Small intestine (tissue), 7 donors: ENCODE results near the gene SURF6. TPM values are rescaled to one million over a fixed set of nuclear protein-coding genes. Genes with fewer than 3 reads are reported as not detected.

Experiments used
- DNase-seq, 2 donors: peaks; one replicate each; pipeline versions ENCODE4 v3.0.0 to v3.0.0-alpha.2; 2013
- FAIRE-seq: peaks from 2 replicates; lab custom pipeline; 2012; peaks lifted over from hg19 to GRCh38; lab: Jason Lieb, UNC
- H3K27ac ChIP-seq, 3 donors: one replicate each; pipeline ENCODE4 v1.5.1; 2013; ENCODE audit warnings: low read length in 2 of 3, mild to moderate bottlenecking in 2 of 3, control low read depth in 1 of 3, inconsistent platforms in 1 of 3, low read depth in 1 of 3, moderate library complexity in 1 of 3
- H3K27me3 ChIP-seq, 3 donors: one replicate each; pipeline ENCODE4 v1.6.1; 2013; ENCODE audit warnings: low read length in 3 of 3, inconsistent platforms in 1 of 3; ENCODE audit not compliant: control insufficient read depth in 3 of 3, insufficient read depth in 3 of 3
- H3K36me3 ChIP-seq, 3 donors: one replicate each; pipeline ENCODE4 v1.6.1; 2013; ENCODE audit warnings: low read length in 3 of 3, inconsistent platforms in 1 of 3, low read depth in 1 of 3, mild to moderate bottlenecking in 1 of 3, moderate library complexity in 1 of 3; ENCODE audit not compliant: control insufficient read depth in 3 of 3, insufficient read depth in 2 of 3
- H3K4me1 ChIP-seq, 3 donors: one replicate each; pipeline ENCODE4 v1.6.1; 2013; ENCODE audit warnings: low read length in 2 of 3, inconsistent platforms in 1 of 3, low read depth in 1 of 3, mild to moderate bottlenecking in 1 of 3, moderate library complexity in 1 of 3; ENCODE audit not compliant: control insufficient read depth in 3 of 3, insufficient read depth in 2 of 3
- H3K4me3 ChIP-seq, 3 donors: one replicate each; pipeline ENCODE4 v1.5.1; 2013; ENCODE audit warnings: low read length in 3 of 3, control low read depth in 1 of 3, inconsistent platforms in 1 of 3, low read depth in 1 of 3, mild to moderate bottlenecking in 1 of 3, moderate library complexity in 1 of 3
- H3K9me3 ChIP-seq, 2 donors: one replicate each; pipeline ENCODE4 v1.6.1; 2013; ENCODE audit warnings: low read depth in 1 of 2, low read length in 1 of 2; ENCODE audit not compliant: control insufficient read depth in 2 of 2, insufficient read depth in 1 of 2
- WGBS, 3 donors: extraction: QIAGEN DNeasy Blood & Tissue Kit; methylation state at CpG; one replicate each; pipeline ENCODE4 v1.1.7; 2013; 5-methylcytosine and 5-hydroxymethylcytosine counted together
- polyA plus RNA-seq, 4 donors: library from polyadenylated mRNA; stranded (reverse) in 3 of 4; unstranded in 1 of 4; fragments of 200-250 nt in 3 of 4; fragments of 120-200 nt in 1 of 4; gene quantifications; one replicate each; pipeline versions ENCODE4 v1.2.1 to v1.2.3, GENCODE V29; 2013
- donor health status: healthy with polysubstance abuse.
- donor health status: control.
- donor health status: control.
- donor health status: Bipolar disorder and iron deficiency.
- donor health status: healthy.

Gene SURF6
- polyA plus RNA-seq, 4 donors = 23.2 to 48.0 (median 37.0) TPM

- DNase-seq = peak; percentile 43 to 96
- peaks cover 0 to 6% (median 4%) of the 10 kb centered on the region in 3 donors for H3K27me3 ChIP-seq
- FAIRE-seq = no peak
Measured at GRCh38 chr9:133280392-133280791, 55.6 kb downstream of the SURF6 start.

More at GRCh38 chr9:133280392-133280791, 55.6 kb downstream of the SURF6 start:
- Histone ChIP-seq H3K4me3 (no peak overlapping the region), H3K27ac (peak overlapping the region in 2 of 3 donors; percentile 22 to 74), H3K36me3 (no peaks in the 10 kb centered on the region), H3K9me3 (peaks cover 0 to 15% of the 10 kb centered on the region in 2 donors), H3K4me1 (peaks cover 5 to 11% (median 8%) of the 10 kb centered on the region in 3 donors)
- WGBS, 3 donors = 15 to 55% (median 30%) methylated on average over 5 of the region's 5 CpGs

Other genes starting within 250 kb of the SURF6 start
- 10 to 100 TPM; 33.0 to 49.0 (median 35.7) TPM for gene RALGDS, start 214.9 kb downstream of the SURF6 start, polyA plus RNA-seq
- 10 to 100 TPM in 1 of 4 donors, 1 to 10 TPM in 2, under 1 TPM in 1; 0.45 to 15.4 (median 6.9) TPM for gene GBGT1, start 172.3 kb downstream of the SURF6 start, polyA plus RNA-seq
- not detected for gene OBP2B, start 126.9 kb downstream of the SURF6 start, polyA plus RNA-seq
- gene ABO, start 61.0 kb downstream of the SURF6 start, polyA plus RNA-seq = 10 to 100 TPM in 3 of 4 donors, 1 to 10 TPM in 1; 9.5 to 46.4 (median 31.9) TPM
- gene MED22, start 11.9 kb upstream of the SURF6 start, polyA plus RNA-seq = 10 to 100 TPM; 10.3 to 19.5 (median 17.6) TPM
- 1,000 to 10,000 TPM; 1,890 to 3,725 (median 2,971) TPM for gene RPL7A, start 12.0 kb upstream of the SURF6 start, polyA plus RNA-seq
- gene SURF1, start 20.3 kb upstream of the SURF6 start, polyA plus RNA-seq = 10 to 100 TPM; 38.4 to 94.4 (median 85.4) TPM
- 10 to 100 TPM; 15.3 to 66.0 (median 42.6) TPM for gene SURF2, start 20.4 kb upstream of the SURF6 start, polyA plus RNA-seq
- 100 to 1,000 TPM in 3 of 4 donors, 10 to 100 TPM in 1; 84.1 to 285 (median 170) TPM for gene SURF4, start 39.9 kb upstream of the SURF6 start, polyA plus RNA-seq
- 1 to 10 TPM in 3 of 4 donors, under 1 TPM in 1; 0.79 to 8.1 (median 3.0) TPM for gene STKLD1, start 40.2 kb upstream of the SURF6 start, polyA plus RNA-seq
- 10 to 100 TPM; 18.9 to 25.7 (median 21.5) TPM for gene REXO4, start 81.8 kb upstream of the SURF6 start, polyA plus RNA-seq
- gene ADAMTS13, start 86.2 kb upstream of the SURF6 start, polyA plus RNA-seq = 10 to 100 TPM in 1 of 4 donors, 1 to 10 TPM in 3; 2.4 to 16.8 (median 7.4) TPM
- gene CACFD1, start 123.8 kb upstream of the SURF6 start, polyA plus RNA-seq = 10 to 100 TPM; 27.0 to 31.4 (median 29.5) TPM
- 1 to 10 TPM in 3 of 4 donors, under 1 TPM in 1; 0.89 to 2.5 (median 1.5) TPM for gene SLC2A6, start 142.9 kb upstream of the SURF6 start, polyA plus RNA-seq
- under 1 TPM in 1 of 4 donors, not detected in 3; 0.22 TPM for gene MYMK, start 188.8 kb upstream of the SURF6 start, polyA plus RNA-seq
- 1 to 10 TPM in 1 of 4 donors, under 1 TPM in 3; 0.22 to 1.2 (median 0.43) TPM for gene ADAMTSL2, start 198.5 kb upstream of the SURF6 start, polyA plus RNA-seq